ENCODE measurements around the gene DEPDC5. TPM values are rescaled to one million over a fixed set of nuclear protein-coding genes. Genes with fewer than 3 reads are reported as not detected.

Gene DEPDC5
- total and polyA plus RNA-seq, 2 of the 8 experiments (the other 6 are each of a cell fraction or from before 2014, with no cell fraction given) = 18.3 to 26.5 TPM

GRCh38 chr22:31906569-31906968 lies 152.8 kb downstream of the DEPDC5 start:
- Histone ChIP-seq H3K4me2 (ENCODE audit: insufficient read depth in 1 of 2, low read depth in 2 of 2, low read length in 2 of 2) (no peak overlapping the region), H4K8ac (ENCODE audit: extremely low read depth, insufficient read depth, low read length) (no peak overlapping the region), H3K79me2 (ENCODE audit: control insufficient read depth in 1 of 2, insufficient read depth in 2 of 2, low read length in 2 of 2) (no peaks in the 10 kb centered on the region), H2BK15ac (ENCODE audit: low read length) (no peak overlapping the region), H3K4me1 (replicated peaks in 1 of 4; ENCODE audit: control insufficient read depth in 3 of 4, insufficient read depth in 4 of 4, low read length in 3 of 4) (no peaks in the 10 kb centered on the region), H3K36me3 (ENCODE audit: control insufficient read depth in 2 of 4, insufficient read depth in 4 of 4, low read length in 3 of 4) (peaks cover 0 to 7% (median 2%) of the 10 kb centered on the region in 4 experiments; a peak in 1 of 8 replicates), H3K23ac (ENCODE audit: insufficient read length) (no peak overlapping the region), H3K4ac (replicated peaks; ENCODE audit: insufficient read length, low read depth, low read length) (no peak overlapping the region), H4K5ac (ENCODE audit: insufficient read length, low read depth, low read length) (no peak overlapping the region), H3K4me3 (ENCODE audit: extremely low read depth in 1 of 4, insufficient read depth in 2 of 4, low read depth in 3 of 4, low read length in 4 of 4) (no peak overlapping the region), H2AFZ (ENCODE audit: low read length) (no peak overlapping the region), H3K9ac (replicated peaks in 1 of 4; ENCODE audit: extremely low read depth in 1 of 4, low read depth in 3 of 4, low read length in 3 of 4) (no peak overlapping the region), H3K23me2 (ENCODE audit: low read depth, low read length) (peaks cover 4% of the 10 kb centered on the region; the same call in 1 of the 2 replicates), H2BK12ac (ENCODE audit: low read depth, low read length) (no peak overlapping the region), H2BK5ac (ENCODE audit: low read depth, low read length) (no peak overlapping the region), H3K56ac (replicated peaks; ENCODE audit: insufficient read length, low read depth, low read length) (no peak overlapping the region), H2BK120ac (replicated peaks; ENCODE audit: low read depth, low read length) (no peak overlapping the region), H3K9me3 (ENCODE audit: insufficient read depth in 2 of 2, low read depth in 1 of 2, low read length in 1 of 2) (no peaks in the 10 kb centered on the region), H3K27ac (ENCODE audit: low read depth, low read length) (no peak overlapping the region), H4K20me1 (replicated peaks in 1 of 2; ENCODE audit: control insufficient read depth in 1 of 2, insufficient read depth in 2 of 2, low read length in 2 of 2) (no peaks in the 10 kb centered on the region), H3K14ac (ENCODE audit: insufficient read length) (no peak overlapping the region), H3K18ac (ENCODE audit: extremely low read depth, low read length) (no peak overlapping the region), H4K91ac (replicated peaks; ENCODE audit: insufficient read length, low read length) (no peak overlapping the region), H3K27me3 (replicated peaks in 1 of 4; ENCODE audit: control insufficient read depth in 3 of 4, extremely low read depth in 1 of 4, insufficient read depth in 3 of 4, low read length in 3 of 4) (no peaks in the 10 kb centered on the region), H2BK20ac (ENCODE audit: low read length) (no peak overlapping the region), H2AK5ac (ENCODE audit: low read depth, low read length) (no peak overlapping the region), H3K79me1 (ENCODE audit: low read depth, low read length) (no peaks in the 10 kb centered on the region)
- WGBS, 2 experiments (ENCODE audit: extremely low coverage in 1 of 2, insufficient coverage in 1 of 2, insufficient read length in 1 of 2, insufficient replicate concordance in 2 of 2, low coverage in 1 of 2, low lambda C conversion rate in 2 of 2, missing lambda C conversion rate in 1 of 2) = 93% methylated on average over 5 of the region's 5 CpGs; no CpG with 5 or more reads in 1 of the 2 experiments
- CTCF ChIA-PET (ENCODE audit: partially characterized antibody) = interaction anchor here (1.1 to 1.7 kb wide), 3 partner anchors 9 to 350 kb away, joined by 3 to 4 read pairs (median 4); no protein-coding TSS in a partner anchor
- no peak for DNase-seq (ENCODE audit: low read depth in 1 of 2, low spot score in 2 of 2)
- TF ChIP-seq RAD21 (IDR thresholded peaks at IDR 0.05 in 1 of 2, conservative IDR thresholded peaks at IDR 0.05 in 1 of 2; ENCODE audit: low read depth in 2 of 2, low read length in 2 of 2) (no peak), CREB1 (IDR thresholded peaks at IDR 0.05) (no peak), JUND (IDR thresholded peaks at IDR 0.05; ENCODE audit: low read length) (no peak)
- FAIRE-seq = no peak
- POLR2A ChIA-PET (ENCODE audit: partially characterized antibody) = interaction anchor here (1.9 kb wide), 1 partner anchor 11 kb away, joined by 4 read pairs; no protein-coding TSS in a partner anchor
